Limb (tissue), 2 donors: ENCODE data around the gene KIFAP3.
A peak's percentile ranks its signal among the peaks of the same experiment; 100 is the strongest.

Experiments
- DNase-seq, 2 donors: peaks; one replicate each; pipeline ENCODE4 v3.0.0-alpha.2; 2016; ENCODE audit errors: extremely low spot score in 2 of 2

Gene KIFAP3

DNA sequence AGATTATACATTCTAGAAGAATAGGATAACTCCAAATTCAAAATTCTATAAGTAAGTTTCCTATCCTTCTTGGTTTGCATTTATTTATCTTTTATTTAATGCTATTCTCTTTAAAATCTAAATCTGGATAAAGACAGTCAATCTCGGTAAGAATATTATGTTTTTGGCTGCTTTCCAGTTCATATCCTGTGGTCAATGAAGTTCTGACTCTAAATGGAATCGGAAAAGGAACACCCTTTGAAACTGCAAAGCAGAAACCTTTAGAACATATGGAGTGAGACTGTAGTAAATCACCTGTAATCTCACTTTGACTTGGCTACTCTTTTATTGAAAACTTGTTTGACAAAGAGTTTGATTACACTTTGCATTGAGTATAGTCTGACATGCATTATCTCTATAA, 85.2 kb downstream of the KIFAP3 start:
- DNase-seq, result no peak

DNA sequence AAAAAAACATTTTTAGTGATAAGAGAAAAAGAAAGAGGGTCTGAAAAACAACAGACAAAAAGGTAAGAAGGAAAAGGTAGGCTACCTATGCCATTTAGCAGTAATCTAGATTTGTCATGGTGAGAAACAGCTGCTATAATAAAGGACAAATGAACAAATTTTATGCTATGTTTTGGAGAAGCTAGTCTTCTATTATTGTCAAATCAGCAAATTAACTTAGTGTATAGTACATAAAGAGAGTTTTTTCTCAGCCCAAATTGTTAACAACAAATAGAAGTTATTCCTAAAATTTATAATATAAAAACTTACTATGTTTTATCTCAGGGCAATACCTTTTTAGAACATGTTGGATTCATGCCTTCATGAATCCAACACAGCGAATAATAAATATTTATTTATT, 88.7 kb downstream of the KIFAP3 start:
- DNase-seq, result no peak

DNA sequence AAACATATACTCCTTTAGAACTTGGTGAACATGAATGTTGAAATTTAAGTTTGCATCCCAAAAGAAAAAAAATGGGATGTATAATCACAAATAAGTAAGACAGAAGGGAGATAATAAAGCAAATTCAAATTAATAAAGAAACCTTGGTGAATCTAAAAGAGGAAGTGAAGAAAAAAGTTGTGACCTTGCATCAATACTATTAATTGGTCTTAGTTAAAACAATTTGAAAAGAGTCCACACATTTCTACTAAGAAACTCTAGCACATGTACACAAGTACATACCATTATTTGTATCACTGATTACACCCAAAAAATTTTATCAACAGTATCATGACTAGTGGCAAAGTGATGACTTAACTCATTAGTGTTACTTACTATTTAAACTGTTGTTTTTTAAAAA, 100.4 kb downstream of the KIFAP3 start:
- DNase-seq, result no peak

DNA sequence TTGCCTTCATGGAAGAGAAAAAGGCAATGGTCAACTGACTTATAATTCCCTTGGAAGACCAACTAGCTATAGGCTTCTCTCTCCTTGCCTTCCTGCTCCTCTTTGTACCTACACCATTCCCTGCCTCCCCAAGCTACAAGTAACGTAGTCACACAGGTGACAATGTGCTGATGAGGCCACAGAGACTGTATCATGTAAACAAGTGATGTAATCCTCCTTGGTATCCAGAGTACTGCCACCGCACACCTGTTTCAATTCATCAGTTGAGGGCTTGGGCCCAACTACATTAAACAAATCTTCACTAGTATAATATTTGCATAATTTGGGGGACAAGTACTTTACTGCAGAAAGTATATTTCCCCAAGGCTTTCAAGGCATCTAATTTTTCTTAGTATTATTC, 104.4 kb downstream of the KIFAP3 start:
- no peak for DNase-seq

DNA sequence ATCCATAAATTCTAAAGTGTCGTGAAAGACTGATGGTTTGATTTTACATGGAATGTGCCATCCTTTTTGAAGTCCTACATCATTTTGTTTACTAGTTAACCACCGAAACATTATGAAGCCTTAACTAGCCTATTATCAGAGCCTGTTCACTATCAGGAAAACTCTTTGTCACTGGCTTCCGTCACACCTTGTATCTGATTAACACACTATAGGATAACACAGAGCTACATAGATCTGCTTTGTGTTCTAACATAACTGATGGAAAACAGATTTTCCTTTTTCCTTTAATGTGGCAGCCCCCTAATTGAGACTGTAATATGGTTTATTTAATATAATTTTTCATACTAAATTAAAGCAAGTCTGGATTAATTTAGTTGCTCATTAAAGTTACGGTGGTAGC, 106.3 kb downstream of the KIFAP3 start:
- no peak for DNase-seq

DNA sequence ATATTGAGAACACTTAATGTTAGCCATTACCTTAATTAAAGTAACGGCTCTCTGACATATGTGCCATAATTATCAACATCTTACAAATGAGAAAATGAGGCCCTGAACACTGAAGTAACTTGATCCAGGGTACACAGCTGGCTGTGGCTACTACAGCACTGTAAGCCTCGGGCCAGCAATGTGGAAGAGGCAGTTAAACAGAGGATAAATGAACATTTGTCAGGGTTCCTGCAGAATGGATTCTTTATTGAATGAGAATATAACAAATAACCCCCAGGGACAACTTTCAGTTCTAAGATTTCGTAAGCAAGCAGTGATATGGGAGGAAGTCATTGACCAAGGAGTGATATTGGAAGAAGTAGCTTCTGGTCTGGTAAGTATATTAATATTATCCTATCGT, 110.3 kb downstream of the KIFAP3 start:
- no peak for DNase-seq

DNA sequence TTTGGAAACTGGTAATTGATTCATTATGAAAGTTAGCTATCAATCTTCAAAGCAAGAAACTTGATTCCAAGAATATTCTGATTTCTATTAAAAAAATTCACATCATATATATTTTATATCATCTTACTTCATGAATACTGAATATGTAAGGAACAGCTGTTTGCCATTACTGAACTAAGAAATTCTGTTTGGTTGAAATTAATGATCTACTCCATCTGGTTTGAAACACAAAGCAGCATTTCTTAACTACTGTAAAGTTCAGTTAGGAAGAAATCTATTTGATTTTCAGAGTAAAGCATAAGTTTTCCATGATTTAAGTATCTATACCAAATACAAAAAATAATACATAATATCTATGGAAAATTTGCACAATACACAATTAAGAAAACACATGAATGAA, 114.8 kb downstream of the KIFAP3 start:
- DNase-seq, result no peak

DNA sequence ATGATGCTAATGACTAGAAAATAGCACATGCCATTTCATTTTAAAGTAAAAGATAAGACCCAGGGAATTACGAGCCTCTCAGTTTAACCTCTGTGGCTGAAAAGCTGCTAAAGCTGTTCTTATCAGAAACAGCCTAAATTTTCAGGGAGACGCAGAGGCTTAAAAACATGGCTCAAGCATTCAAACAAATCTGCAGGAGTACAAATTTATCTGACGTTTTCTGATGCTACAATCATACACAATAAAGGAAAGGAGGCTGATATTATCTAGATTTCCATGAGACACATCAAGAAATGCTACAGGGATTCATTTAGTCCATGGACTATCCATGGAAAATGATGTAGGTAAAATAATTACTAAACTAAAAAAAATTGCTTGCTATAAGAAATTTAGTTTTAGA, 115.5 kb downstream of the KIFAP3 start:
- DNase-seq, result no peak

DNA sequence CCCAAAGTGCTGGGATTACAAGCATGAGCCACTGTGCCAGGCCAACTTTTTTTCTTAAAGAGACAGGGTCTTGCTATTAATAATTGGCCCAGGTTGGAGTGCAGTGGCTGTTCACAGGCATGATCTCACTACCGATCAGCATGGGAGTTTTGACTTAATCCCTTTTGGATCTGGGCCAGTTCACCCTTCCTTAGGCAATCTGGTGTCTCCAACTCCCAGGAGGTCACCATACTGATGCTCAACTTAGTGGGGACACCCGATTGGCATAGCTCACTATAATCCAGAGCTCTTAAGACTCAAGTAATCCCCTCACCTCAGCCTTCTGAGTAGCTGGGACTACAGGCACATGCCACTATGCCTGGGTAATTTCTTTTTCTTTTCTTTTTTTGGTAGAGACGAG, 116.6 kb downstream of the KIFAP3 start:
- DNase-seq, result no peak

DNA sequence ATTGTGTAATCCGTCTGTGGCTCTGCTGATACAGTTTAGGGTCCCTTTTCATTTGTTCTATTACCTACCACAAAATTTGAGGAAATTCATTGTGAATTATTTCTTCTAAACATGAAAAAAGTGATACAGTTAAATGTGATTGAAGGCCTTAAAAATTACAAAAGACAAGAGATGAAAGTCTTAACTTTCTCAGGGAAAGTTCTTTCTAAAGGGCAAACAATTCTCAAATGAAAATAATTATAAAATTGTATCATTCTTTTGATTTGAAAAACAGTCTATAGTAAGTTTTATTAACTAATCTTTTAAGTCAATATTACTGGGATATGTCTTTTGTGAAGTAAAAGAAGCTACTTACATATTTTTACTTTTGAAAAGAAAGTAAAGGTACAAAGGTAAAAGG, 123.4 kb downstream of the KIFAP3 start:
- DNase-seq, result no peak

DNA sequence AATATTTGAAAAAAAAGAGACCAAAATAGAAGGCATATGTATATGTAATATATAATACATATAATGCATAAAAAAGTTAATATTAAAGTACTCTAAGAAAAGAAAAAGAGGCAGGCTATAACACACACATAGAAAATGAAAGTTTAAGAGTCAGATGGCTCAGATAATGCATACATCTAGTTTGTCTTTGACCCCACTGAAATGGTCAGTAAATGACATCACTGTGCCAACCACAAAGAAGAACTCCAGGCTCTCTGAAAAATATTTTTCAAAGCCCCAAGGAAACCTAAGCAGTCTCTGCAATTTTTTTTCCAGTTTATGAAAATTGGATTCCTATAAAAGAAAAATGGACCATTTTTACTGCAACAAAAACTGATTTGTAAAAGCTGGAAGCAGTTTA, 125.4 kb downstream of the KIFAP3 start:
- no peak for DNase-seq

DNA sequence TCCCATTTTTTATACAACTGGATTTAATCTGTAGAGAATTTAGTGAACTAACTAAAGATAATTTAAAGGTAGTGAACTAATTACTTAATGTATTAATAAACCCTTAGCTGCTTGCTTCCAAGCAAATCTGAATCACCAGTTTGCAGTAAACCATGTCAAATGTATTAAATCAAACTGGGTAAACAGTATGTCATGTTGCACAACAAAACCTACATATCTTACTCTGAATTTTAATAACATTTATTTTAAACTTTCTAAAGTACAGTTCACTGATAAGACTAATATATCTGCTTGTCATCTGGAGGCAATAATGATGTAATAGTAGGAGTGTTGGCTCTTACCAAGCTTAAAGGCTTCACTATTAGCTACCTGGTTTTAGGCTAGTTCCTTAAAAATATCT, 128.3 kb downstream of the KIFAP3 start:
- no peak for DNase-seq

DNA sequence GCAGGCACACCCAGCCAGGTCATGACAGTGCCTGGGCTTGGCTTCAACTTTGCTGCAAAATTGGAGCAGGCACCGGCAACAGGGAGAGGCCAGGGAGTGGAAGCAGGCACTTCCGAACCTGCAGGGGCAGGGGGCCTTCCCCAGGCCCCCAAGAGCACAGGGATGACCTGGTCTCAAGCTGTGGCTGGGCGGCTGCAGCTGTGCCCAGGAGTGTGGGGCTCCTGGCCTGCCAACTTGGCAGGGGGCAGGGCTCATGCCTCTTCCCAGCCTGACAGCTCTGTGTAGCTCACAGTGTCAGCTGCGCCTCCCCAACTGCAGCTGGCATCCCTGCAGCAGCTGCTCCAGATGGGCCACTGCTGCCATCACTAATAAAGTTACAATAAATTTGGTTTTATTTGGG, 129.3 kb downstream of the KIFAP3 start:
- DNase-seq, result peak in 1 of 2 donors; percentile 36

DNA sequence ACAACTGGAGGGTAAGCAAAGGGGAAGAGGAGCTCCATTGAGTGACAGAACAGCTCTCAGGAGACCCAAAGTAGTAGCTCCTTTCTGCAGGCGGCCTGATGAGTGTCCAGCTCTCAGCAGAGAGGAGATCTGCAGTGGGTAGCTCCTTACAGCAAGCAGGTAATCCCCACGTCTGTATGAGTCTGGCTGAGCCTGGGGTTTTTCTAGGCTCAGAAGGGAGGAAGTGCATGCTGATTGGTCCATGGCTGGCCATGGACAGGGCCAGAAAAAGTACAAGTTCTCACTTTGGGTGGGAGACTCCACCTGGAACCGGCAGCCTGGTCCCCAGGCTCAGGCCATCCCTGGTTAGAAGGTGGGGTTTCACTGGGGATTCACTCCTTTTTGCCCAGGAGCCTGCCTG, 129.9 kb downstream of the KIFAP3 start:
- DNase-seq, result no peak

DNA sequence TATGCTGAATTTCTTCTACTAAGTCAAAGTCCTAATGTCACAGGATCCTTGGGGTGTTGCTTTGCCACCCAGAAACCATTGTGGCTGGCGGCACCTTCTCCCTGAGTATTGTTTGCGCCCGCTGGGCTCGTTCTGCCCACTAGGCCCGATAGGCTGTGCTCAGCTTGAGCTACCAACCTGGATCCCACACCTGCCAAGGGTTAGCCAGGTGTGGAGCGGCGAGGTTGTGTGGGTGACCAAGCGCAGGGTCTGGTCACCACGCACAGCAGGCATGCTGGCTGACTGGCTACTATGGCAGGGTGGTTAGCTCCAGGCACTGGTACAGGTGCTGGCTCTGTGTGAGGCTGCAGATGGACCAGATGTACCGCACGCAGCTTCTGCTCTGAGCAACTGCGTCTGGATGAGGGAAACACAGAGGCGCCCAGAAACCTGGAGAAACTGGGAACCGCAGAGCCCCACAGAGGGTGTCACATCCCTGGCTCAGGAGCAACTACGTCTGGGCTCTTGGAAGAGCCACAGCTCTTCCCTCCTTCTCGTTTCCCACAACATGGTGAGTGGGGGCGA, 130.4 kb downstream of the KIFAP3 start:
- no peak for DNase-seq

DNA sequence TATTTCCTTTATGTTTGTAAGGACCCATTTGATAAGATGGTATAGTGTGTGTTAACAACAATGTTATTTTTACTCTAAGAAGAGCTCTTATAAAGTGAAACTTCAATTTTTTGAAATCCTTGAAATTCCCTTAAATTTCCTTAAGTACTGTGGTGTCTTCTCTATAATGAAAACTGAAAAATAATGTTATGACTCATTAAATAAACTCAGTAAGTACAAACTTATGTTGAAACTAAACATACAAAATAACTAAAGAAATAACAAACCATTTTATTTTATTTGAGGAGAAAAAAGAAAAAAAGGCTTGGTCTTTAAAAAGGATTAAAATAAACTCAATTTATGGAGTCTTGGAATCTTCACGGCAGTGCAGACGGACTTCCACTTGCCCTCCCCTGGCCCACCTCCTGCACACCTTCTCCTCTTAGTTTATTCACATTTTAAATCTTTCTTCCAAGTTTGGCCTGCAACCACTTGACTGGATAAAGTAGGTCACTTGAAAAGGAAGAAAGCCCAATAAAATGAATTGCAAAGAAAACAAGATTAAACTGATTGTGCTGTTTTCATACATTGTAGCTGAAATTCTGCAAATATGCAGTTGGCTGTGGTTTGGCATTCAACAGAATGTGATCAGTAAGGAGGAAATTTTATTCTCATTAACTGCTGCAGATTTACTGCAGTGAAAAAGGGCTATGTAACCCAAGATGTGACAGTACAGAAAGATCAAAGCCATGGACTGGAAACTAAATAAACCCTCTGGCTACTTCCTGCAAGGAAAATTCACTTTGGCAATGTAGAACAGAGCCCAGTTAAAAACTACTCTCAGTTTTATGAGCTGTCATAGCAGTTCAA, 132.3 kb downstream of the KIFAP3 start:
- peak in 1 of 2 donors; percentile 76 for DNase-seq

DNA sequence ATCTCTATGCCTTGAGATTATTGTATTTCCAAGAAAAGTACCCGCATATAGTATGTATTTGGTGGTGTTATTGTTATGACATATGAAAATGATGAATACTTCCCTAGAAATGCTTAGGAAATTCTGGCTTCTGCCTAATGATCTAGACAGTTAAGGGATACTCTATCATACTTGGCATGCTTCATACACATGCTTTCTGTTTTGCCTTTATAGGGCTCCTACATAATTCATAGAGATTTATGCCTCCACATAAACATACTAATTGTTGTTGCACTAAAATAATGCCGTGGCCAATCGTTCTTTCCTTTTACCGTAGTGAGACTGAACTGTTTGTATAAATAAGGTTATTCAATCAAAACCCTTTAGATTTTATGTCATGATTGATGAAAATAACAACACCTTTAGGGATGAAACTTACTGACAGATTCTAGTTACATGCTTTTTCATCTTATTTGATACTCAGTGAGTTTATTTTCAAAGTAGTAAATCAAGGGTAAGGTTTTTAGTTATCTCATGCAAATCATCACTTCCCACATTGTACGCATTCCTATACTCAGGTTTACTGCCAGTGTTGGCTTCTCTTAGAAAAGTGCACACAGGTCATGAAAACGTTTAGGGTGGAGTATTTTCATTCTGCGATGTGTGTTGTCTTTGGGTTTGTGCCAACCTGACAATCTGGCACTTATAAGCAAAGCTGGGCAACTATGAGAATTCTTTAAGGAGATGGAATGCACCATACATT, 140.3 kb downstream of the KIFAP3 start:
- DNase-seq, result no peak

DNA sequence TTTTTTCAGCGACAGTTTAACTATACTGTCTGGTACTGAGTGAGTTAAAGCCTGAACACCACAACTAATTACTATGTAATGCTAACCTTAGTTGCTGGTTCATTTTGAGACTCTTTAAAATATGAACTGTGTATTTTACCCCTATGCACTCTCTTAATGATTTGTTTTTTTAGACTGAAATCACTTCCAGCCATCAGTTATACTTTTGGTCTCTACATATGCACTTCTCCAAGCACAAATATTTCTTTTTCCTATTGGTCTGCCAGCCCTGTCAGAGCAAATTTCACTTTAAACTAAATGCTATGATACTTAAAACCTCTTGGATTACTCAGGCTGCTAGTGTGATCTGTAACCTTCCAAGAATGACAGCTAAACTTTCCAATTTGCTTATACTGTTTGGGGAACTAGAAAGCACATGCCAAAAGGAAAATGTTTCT, 142.7 kb downstream of the KIFAP3 start:
- DNase-seq, result peak in 1 of 2 donors; percentile 70

DNA sequence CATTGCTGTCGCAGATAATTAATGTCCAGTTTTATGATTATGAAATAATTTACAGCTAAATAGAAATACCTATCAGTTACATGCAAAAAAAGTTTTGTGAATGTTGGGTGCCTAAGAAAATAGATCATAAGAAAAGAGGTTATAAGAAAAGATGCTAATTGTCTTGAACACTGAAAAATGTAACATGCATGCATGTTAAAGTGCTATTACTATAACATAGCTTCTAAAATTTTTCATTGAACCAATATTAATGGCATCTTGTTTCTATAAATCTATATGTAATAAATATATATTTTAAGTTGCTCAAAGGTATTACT, 145.3 kb downstream of the KIFAP3 start:
- no peak for DNase-seq

DNA sequence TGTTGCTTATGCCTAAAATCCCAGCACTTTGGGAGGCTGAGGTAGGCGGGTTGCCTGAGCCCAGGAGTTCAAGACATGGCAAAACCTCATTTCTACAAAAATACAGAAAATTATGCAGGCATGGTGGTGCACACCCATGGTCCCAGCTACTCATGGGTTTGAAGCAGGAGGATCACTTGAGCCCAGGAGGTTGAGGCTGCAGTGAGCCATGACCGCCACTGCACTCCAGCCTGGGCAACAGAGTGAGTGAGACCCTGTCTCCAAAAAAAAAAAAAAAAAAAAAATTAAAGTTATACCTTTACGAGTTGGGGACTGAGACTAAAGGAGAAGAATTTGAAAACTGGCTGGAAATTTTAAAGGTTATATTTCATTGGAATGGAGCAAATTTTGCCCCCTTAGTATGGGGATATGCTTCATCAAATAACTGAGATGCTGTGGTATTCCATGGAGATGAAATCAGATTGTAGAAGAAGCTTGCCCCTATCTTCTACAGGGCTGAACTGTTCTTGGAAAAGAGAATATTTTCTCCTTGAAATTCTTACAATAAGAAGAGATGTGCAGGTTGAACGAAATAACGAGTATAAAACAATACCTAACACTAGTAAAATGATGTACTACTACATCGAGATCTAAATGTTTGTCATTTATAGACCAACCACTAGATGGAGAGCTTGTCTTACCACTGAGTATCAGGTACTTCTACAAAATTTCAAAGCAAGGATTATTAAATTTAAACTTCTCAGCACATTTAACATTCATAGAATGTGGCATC, 145.9 kb downstream of the KIFAP3 start:
- DNase-seq, result peak in 1 of 2 donors; percentile 78

DNA sequence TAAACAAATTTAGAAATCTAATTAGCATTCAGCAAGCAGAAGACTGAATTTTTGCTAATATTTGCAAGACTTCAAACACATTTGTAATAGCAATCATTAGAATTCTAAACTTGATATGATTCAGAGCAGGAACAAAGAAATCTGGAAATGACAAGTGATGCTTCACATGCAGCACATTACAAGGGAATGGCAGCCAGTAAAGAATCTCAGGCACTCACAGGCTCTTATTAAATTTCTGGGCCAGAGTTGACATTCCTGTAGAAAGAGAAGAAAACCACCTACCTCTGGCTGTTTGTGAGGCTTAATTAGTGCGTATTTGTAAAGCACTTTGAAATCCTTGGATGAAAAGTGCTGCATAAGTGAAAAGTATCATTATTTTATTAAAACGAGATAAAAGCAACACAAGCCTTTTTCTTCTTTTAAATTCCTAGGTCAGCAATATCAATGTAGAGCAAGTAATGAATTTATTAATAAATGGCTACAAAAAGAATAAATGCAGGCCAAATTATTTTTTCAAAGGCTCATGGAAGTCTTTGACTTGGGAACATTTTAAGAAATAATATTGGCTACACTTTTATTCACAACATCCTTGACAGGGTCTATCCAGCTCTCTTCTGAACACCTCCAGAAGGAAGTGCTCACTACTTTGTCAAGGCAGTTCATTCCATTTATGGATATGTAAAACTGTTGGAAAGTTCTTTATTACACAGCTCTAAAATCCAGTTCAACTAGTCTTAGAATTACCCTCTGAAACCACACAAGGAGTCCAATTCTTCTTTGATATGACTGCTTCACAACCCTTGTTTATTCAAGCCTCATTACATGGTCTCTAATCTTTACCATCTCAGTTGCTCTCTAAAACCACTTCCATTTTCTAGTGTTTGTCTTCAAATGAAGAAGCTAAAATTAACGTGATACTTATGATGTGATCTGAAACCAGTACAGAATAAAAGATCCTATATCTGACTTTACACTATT, 148.7 kb downstream of the KIFAP3 start:
- DNase-seq, result no peak
